Measurements from ENCODE around the gene EHF.

EHF gene

DNA sequence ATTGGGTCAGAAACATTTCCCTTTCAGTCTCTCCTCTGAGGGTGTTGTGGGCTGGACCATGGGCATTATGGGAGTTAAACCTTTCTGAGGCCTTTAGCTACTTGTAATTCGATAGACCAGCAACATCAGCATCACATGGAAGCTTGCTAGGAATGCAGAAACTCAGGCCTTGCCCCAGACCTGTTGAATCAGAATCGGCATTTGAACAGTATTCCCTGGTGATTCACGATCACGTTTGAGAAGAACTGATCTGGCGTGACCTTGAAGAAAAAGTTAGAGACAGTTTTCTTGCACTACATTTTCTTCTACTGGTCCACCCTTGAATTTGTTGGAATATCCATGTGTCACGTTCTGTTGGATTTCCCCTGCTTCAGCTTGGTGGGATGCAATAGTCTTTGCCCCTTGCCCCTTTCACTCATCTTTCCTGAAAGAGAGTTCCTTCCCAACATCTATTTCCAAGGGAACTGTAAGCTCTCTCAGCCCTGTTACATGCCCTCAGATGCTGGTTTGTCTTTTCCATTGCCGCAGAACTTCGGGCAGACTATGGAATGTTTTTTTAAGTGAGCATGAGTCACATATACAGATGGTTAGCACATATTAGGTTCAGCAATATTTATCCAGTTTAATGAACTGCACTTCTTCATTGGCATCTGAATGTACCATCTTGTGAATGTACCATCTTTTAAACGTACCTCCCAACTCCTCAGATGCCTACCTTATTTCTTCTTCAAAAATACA is 23.9 kb downstream of the EHF start:
- DNase-seq (ENCODE audit: low read depth in 2 of 2): no peak

DNA sequence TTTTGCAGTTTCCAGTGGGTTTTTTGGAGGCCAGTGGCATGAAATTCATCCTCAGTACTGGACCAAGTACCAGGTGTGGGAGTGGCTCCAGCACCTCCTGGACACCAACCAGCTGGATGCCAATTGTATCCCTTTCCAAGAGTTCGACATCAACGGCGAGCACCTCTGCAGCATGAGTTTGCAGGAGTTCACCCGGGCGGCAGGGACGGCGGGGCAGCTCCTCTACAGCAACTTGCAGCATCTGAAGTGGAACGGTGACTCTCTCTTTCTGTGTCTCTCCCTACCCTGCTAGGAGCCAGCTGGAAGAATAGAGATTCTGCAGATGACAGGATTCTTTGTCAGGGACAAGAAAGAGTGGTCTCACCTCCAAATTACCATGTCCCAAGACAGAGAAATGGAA is 25.5 kb downstream of the EHF start:
- no peak for DNase-seq (ENCODE audit: low read depth in 2 of 2)

DNA sequence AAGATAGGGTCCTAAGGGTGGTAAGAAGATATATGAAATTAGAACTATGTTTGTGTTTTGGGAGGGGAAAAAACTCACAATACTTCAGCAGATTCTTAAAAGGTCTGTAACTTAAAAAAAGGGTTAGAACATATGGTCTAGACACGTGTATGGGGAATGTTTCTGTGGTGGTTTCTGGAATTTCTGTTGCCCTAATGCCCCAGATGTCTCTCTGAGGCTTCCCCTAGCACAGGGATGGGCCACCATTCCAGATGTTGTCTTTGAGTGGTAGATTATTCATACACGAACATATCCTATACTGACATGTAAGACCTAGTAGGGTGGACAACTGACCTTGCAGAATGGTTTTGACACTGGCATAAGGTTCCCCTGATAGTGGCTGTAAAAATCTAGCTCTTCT is 26.2 kb downstream of the EHF start:
- DNase-seq (ENCODE audit: low read depth in 2 of 2): no peak

DNA sequence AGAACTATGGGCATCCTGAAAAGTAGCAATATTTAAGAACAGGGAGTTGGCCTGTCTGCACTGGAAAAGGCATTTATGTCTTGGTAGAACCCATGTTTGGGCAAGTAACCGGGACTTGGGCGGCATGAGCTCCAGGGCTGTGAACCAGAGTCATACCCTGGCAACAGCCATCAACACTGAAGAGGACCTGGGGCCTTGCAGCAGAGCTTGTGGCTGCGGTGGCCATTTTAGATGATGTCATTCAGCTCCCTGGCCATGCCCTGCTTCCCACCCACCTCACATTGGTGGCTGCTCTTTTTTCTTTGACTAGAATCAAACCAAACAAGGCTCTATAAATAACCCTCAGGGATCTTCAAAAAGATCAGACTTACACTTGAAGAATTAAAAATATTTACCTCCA is 26.6 kb downstream of the EHF start:
- DNase-seq (ENCODE audit: low read depth in 2 of 2): no peak

DNA sequence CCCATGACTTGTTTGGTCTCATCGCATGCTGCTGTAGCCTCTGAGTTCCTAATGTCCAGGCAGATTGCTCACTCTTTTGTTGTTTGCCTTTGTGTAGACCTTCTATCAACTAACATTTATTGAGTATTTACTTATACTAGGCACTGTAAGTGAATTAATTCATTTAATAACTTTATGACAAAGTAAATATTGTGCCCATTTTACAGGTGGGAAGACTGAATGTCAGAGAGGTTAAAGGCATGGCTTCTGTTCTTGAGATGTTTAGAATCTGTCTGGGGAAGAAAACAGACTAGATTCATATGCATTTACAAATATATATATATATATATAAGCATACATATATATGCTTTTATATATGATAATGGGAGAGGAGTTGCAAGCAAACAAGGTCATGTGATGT is 27.1 kb downstream of the EHF start:
- no peak for DNase-seq (ENCODE audit: low read depth in 2 of 2)

DNA sequence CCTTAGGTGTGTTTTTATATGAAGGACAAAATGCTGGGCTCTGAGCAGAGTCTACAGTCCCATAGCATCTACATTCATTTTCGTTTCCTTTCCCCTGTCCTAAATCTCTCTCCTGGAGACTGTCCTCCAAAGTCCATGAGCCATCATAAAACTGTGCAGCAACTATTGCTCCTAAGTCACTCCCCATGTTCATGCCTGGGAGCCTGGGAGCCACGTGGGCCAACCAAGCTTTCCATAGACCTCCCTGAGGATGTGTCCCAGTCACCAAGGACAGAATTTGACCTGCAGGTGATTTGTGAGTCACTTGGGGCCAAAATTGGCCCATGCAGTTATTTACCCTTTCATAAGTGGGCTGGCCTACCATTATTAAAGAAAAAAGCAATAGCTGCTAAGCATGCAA is 28.7 kb downstream of the EHF start:
- DNase-seq (ENCODE audit: low read depth in 2 of 2): no peak

DNA sequence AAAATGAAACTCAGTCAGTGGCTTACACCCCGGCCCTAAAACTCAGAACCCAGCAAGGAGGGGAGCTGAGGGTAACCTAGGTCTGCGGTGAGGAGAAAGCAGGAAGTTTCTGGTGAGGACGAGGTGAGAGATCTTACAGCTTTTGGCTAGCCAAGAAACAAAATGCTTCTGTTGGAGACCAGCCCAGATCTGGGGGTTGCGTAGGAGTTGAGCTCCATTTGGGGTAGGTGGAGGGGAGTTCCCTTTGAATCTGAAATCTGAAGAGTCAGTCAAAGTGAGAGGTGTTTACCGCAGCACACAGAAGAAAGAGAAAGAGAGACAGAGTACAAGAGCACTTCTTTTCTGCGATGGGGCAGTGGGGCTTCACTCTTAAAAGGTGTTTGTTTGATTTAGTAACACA is 29.6 kb downstream of the EHF start:
- DNase-seq (ENCODE audit: low read depth in 2 of 2): peak; percentile 67 to 75

DNA sequence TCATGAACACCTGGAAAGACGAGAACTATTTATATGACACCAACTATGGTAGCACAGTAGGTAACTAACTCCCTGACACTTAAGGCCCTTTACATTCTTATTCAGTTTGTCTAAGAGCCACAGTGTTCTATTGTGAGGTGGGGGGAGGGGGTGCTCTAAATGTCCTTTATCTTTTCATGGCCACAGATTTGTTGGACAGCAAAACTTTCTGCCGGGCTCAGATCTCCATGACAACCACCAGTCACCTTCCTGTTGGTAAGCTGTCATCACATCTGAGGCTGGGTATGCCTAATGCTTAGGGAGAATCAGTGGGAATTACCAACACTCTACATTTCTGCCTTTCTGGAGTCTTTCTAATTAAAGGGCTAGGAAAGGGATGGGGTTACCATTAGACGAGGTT is 30.7 kb downstream of the EHF start:
- DNase-seq (ENCODE audit: low read depth in 2 of 2): no peak

DNA sequence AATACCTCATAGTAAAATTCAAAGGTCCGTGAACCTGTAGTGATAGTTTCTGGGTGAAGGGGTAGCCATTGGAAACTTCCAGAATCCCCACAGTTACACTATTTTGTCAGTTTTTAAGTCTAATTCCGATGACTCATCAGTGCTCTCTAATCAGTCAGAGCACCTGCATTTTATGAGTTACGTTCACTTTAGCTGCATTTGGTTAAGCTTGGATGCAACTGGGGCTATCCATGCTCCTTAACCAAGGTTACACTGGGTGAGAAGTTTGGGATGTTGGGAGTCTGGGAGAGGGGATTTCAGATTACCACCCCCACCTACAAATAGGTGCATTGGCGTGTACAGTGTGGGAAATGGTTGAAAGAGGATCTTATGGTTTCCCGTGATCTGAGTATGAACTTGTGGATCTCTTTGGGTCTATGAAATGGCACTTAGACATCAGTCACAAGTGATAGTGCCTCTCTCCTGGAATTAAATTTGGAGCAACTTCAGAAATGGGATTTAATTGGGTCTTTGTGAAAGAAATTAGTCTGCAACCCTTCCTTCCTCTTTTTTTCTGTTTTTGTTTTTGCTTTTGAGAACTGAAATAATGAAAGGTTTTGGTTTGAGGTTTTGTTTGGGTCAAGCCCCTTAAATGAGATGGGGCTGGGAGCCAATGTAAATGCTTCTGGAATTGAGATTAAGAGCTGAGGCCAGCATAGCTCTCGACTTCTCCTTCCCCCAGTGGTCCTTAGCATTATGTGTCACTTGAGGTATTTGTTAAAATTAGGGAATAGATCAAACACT is 31.5 kb downstream of the EHF start:
- no peak for DNase-seq (ENCODE audit: low read depth in 2 of 2)

DNA sequence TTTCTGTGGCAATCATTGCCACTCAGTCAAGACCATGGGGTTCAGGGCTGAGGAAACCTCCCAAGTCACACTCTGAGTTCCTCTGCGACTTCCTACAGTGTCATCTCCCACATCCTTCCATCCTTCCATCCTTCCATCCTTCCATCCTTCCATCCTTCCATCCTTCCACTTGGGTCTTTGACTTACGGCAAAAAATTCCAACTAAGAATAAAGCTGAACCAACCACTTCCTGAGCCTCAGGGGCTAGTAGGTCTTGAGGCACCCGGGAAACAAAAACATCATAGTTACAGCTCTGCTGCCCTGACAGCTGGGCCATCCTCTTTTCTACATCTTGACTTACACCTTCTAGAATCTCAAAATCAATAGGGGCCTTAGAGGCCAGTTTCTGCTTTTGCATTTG is 32.1 kb downstream of the EHF start:
- no peak for DNase-seq (ENCODE audit: low read depth in 2 of 2)

DNA sequence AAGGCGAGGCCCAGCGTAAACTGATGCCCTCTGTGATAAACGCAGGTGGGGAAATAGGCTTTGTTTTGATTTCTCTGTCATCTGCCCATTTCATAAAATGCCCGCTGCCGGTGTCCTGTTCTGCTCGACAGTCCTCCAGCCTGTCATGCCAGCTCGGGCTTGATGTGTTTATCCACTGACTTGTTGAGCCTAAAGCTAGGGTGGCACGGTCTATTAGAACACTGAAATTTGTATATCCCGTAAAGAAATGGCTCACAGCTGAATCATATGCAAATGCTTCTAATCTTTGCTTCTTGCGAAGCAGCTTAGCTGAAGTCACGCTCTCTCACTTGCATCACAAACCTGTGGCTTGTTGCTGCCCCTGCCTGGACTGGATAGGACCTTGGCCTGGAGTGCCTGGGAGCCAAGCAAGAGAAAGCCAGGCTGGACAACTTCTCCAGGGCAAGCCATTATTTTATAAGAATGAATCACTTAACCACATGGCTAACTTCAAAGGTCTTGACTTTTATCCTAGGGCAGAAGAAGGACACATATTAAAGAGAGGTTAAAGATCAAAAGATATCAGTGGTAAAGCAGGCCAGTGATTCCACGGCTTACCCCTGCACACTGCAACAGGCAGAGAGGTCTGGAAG is 33.1 kb downstream of the EHF start:
- DNase-seq (ENCODE audit: low read depth in 2 of 2): no peak

DNA sequence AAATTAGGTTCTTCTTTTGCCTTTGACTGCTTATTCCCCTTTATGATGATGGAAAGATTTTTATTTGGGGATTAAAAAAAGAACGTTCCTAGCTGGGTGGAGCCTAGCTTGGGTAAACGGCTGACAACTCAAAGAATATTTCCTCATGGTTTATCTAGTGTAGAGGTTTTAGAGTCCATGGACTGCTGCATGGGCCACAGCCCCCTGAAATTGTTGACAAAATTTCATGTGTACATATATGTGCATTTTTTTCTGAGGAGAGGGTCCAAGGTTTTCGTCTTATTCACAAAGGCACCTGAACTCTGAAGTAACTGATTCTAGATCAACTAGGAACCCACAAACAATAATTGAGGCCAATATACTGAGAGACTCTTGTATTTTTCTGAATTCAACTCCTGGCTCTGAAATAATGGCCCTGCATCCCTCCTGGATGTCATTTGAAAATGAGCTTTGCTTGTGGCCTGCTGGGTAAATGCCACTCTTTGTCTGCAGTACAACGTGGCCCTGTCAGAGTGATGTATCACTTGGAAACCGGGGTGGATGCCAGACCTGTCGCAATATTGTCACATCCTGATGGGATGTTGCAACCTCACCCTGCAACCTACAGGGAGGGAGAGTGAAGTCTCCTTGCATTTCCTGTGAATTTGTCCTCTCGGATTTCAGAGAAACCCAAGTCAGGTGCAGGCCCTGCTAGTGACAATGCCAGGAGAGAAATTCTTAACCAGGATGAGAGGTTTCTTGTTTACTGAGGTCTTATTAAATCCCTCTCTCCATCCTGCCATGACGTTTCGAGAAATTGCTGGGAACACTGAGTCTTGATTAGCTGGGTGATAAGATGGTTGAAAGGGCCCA is 33.8 kb downstream of the EHF start:
- no peak for DNase-seq (ENCODE audit: low read depth in 2 of 2)

DNA sequence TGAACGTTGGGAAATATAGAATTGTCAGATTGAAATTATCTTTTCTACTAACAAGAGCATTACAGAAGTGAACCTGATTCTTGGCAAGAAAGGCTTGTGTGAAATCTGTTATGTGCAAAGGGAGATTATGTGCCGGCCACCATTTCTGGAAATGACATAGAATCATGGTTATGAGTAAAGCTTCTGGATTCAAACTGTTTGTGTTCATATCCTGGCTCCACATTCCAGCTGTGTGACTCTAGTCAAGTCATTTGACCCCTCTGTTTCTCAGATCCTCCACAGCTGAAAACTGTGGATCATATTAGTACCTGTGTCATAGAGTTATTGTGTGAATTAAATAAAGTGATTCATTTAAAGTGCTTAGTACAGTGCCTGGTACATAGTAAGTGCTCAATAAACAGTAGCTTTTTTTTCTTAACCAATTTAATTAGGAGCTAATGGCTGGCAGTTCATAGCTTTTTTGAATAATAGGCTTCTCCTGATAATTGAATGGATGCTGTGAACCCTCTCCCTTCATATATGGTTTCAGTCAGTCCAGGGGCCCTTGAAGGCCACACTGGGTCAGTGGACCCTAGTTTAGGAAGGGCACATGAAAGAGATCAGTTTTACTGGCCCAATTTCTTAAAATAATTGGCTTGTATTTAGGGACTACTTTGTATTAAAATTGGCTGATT is 34.6 kb downstream of the EHF start:
- DNase-seq (ENCODE audit: low read depth in 2 of 2): no peak

DNA sequence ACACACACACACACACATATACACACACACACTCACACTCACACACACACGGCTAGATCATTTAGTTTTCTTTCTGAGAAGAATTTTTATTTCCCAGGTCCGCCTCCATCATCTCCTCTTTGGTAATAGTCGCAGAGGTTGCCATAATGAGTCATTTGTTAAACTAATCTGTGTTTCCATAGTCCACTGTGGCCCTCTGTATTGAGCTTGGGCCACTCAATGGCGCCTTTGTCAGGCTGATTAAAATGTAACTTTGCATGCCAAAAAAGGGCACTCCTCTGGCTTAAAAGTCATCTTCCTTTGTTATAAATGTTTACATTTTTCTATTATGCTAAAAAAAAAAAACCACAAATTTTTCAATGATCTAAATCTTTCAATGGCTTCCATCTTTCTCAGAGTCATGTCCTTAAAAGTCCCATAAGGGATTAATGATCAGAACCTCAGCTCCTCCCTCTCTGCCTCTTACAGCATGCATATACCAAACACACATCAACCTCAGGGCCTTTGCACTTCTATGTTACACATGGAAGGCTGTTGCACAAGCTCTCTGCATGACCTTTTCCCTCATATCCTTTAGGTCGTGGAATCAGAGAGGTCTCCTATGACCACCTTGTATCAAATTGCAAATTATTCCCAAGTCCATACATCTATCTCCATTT is 35.3 kb downstream of the EHF start:
- no peak for DNase-seq (ENCODE audit: low read depth in 2 of 2)

DNA sequence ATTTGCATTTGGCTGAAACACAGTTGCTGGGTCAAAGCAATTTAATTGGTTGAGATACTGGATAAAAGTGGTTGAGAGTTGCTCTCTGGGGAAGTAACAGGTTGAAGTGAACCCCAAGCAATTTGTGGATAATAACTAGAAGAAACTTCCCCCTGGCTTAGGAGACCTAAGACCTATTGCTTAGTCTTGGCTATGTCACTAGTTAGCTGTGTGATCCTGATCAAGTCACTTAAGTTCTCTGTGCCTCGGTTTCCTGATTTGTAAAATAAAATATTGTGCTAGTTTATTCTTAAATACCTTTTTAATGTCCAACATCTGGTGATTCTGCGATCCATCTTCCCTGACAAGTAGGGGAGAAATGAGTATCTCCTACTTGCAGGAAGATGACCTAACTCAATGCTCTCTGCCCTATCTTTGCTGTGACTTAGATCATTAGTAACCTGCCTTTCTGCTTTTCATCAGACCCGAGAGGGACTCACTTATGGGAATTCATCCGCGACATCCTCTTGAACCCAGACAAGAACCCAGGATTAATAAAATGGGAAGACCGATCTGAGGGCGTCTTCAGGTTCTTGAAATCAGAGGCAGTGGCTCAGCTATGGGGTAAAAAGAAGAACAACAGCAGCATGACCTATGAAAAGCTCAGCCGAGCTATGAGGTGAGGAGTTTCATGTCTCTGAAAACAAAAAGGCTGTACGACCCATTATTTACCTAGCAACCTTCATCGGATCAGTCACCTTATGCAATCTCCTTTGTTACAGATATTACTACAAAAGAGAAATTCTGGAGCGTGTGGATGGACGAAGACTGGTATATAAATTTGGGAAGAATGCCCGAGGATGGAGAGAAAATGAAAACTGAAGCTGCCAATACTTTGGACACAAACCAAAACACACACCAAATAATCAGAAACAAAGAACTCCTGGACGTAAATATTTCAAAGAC is 37.5 kb downstream of the EHF start:
- DNase-seq (ENCODE audit: low read depth in 2 of 2): no peak

DNA sequence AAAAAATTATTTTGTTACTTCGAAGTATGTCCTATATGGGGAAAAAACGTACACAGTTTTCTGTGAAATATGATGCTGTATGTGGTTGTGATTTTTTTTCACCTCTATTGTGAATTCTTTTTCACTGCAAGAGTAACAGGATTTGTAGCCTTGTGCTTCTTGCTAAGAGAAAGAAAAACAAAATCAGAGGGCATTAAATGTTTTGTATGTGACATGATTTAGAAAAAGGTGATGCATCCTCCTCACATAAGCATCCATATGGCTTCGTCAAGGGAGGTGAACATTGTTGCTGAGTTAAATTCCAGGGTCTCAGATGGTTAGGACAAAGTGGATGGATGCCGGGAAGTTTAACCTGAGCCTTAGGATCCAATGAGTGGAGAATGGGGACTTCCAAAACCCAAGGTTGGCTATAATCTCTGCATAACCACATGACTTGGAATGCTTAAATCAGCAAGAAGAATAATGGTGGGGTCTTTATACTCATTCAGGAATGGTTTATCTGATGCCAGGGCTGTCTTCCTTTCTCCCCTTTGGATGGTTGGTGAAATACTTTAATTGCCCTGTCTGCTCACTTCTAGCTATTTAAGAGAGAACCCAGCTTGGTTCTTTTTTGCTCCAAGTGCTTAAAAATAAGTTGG is 38.3 kb downstream of the EHF start:
- no peak for DNase-seq (ENCODE audit: low read depth in 2 of 2)

DNA sequence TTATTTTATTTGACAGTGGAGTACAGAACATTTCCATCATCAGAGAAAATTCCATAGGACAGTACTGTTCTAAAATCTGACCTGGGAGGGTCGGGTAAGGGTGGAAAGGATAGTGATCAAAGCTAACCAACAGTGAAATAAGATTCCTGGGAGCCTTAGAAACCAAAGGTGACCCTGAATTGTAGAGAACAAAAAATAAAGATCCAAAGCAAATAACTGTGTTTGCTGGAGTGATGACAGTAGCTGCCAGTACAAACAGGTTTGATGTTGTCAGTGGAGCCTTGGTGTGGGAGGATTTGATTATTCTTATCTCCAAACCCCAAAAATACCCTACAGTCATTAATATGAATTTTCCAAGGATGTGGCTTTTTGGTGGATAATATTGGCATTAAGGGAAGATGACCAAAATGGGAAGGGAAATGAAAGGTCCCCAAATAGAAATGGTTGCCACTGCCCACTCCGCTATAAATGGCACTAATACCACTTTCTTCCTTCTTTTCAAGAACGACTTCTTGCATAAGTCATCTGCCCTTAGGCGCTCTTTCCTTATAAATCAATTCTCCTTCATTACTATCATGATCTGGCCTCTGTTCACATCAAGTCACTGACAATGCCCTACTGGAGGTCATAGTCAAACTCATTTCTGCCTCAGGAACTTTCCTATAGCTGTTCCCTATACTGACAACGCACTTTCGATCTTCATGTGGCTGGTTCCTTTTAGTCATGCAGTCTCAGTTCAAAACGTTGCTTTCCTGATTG is 44.4 kb downstream of the EHF start:
- no peak for DNase-seq (ENCODE audit: low read depth in 2 of 2)

DNA sequence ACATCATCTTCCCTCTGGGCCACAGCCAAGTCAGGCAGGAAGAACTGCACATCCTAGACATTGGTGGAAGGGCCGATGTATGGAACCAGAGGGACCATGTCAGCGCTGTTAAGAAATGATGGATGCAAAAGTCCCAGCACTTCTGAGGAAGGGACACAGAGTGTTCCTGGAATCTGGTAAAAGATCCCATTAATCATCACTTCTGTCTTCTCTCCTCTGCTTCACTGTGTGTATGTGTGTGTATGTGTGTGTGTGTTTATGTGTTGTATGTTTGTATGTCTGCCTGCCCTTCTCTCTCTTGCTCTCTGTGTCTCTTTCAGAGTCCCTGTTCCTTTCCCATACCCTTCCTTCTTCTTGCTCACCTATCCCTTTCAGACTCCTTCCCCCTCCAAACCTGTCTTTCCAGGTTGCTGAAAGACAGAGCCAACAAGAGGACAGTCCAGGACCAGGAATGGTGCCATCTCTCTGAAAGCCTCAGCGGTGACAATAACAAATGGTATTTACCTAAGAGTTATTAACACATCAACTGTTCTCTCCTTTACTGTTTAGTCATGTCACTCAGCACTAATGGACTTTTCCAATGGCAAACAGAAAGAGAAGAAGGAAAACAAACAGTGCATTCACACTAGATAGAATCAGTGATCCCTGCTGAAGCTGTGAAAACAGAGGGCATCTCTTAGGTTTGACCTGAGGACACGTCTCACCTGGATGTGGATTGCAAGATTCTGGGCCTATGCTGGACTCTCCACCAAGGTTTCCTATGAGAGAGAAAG is 47.1 kb downstream of the EHF start:
- no peak for DNase-seq (ENCODE audit: low read depth in 2 of 2)
